Tibial nerve (tissue), 3 donors: ENCODE measurements around the gene LGALS1.

ENCODE experiments used
- CTCF ChIP-seq, 5 experiments: fragments of 200-600 bp in 3 of 5; fragments of 450-650 bp in 2 of 5; sonication (generic) in 3 of 5; IDR thresholded peaks; one replicate each; pipeline ENCODE4 v1.5.1; 2016 to 2019; ENCODE audit warnings: antibody characterized with exemption in 5 of 5, mild to moderate bottlenecking in 3 of 5, moderate library complexity in 2 of 5
- POLR2A ChIP-seq, 2 donors: fragments of 450-650 bp; IDR thresholded peaks; one replicate each; pipeline ENCODE4 v1.6.1; 2017; ENCODE audit warnings: antibody characterized with exemption in 2 of 2, mild to moderate bottlenecking in 2 of 2, moderate library complexity in 2 of 2

- TF ChIP-seq CTCF (IDR thresholded peaks at IDR 0.05) (no peak), POLR2A (IDR thresholded peaks at IDR 0.05) (no peak)
These were observed 27.5 kb upstream of the LGALS1 start for GRCh38 chr22:37647928-37648327.
